CD4-positive, alpha-beta T cell treated with Interferon gamma for 1 hour (primary cell): ENCODE data around the gene MATCAP1.
A peak's percentile ranks its signal among the peaks of the same experiment; 100 is the strongest.

ENCODE experiments used
- DNase-seq: peaks from one replicate; pipeline ENCODE4 v3.0.0-alpha.2; 2020

Gene MATCAP1

DNA sequence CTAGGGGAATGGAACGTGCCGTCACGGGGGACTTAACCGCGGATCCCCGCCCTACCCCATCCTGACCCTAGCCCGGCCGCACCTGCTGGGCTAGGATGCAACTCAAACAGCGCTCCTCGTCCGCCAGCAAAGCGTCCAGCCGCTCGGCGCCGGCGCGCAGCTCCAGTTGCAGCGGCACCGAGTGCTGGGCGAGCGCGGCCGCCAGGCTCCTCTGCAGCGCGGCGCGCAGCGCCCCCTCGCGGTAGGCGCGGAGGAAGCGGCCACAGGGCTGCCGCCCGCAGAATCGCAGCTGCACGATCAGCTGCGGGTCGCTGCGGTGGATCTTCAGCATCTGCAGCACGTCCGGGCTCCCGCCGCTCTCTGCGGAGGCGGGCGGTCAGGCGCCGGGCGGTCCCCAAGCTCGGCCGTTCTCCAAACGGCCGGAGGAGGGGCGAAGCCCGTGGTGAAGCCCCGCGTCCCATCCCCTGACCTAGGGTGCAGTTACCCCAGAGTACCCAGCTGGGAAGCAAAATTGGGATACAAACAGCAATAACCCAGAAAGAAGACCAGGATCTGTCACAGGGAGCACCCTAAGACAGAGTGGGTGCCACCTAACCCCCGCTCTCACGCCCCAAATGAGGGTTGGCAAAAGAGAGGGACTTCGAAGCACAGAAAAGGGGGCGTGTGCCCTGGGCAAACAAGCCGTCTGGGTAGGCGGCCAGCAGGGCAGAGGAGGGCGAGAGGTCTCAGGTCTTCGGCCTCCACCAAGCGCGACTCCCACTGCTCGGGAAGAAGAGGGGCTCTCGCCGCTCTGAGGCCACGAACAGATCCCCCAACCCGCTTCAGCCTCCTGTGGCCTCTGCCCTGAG is 28.2 kb downstream of the MATCAP1 start:
- peak; percentile 72 for DNase-seq

GRCh38 chr16:67154578-67155294 is 29.0 kb downstream of the MATCAP1 start:
- DNase-seq = no peak

DNA sequence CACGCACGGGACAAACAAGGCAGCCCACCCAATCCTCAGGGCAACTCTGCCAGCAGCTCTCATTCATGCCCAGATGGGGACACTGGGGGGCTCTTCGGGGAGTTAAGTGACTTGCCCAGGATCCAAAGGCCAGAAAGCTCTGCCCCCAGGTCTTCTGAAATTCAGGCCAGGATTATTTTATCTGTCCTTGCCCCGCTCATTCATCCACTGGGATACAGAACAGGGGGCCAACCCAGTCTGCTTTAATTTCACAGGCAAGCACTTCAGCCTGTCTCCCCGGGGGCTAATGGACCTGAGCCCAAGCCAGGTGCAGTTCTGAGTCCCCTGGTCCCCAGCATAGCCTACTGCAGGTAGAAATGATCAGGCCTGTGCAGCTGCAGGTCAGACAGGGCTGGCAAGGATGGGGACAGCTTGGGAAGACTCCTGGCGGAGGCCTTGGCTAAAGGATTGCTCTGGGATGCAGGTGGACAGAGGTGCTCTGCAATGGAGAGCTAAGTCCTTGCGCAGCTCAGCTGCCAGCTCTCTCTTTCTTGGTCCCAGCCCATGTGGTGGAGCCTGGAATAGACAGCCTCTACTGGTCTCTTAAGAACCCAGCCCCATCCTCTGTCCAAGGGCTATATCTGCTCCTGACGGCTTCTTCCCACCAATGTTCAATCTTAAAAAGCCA is 32.2 kb downstream of the MATCAP1 start:
- DNase-seq = no peak

DNA sequence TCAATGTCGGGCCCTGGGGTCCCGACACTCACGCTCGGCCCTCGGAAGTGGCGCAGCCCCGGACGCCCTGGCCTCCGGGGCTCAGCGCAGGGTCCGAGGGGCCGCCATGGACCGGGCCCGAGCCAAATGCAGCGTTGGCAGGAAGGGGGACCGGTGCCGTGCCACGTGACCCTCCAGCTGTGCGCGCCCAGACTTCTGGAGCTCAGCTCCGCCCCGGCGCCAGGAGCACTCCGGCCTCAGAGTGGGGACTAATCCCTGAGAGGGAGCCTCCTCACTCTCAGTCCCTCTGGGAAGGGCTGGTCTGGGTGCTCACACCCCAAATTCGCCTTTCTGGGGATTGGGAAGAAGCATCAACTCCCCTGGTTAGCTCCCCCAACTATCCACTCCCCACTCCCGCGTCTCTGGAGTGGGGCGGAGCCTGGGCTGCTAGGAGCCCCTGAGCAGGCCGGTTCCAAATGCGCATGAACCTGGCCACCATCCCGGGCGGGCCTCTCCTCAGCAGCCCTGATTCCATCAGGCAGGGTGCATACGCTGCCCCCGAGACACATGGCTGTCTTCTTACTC is 32.8 kb downstream of the MATCAP1 start, which contains the start of gene B3GNT9:
Gene B3GNT9, minus strand, starts transcription at position 166 of the 564 bp plus-strand sequence. CDS start 513 bp downstream, outside the sequence.
- DNase-seq = no peak

DNA sequence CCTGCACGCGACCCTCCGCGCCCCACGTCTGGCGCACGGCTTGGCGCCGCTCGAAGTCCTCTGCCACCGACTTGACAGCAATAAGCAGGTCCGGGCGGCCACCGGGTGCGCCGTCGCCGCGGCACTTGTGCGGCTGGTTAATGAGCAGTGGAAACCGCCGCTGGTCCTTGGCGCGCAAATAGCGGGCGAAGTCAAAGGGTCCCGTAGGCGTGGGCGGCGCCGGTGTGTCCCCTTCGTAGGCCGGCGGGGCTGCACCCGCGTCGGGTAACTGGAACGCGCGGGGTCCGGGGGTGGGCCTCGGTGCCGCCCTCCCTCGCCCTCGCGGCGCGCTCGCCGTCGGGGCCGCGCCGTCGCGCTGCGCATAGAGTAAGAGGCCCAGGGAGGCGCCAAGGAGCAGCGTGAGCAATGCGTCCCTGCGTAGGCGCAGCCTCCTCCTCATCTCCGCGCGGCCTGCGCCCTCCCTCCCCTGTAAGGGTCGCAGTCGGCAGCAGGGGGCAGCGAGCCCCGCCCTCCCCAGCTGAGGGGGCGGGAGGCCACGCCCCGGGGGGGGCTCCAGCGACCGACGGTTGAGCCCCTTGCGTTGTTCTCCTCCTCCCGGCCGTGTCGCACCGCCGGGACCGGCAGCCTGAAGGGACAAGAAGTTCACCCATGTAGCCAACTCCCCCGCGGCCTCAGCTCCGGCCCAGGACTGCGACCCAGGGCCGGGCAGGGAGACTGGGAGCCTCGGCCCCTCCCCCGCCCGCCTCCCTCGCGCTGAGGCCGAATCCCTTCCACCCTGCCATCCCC is 33.5 kb downstream of the MATCAP1 start:
- peak; percentile 21 for DNase-seq

GRCh38 chr16:67149276-67150046 is 34.3 kb downstream of the MATCAP1 start:
- no peak for DNase-seq

GRCh38 chr16:67148656-67149275 is 35.0 kb downstream of the MATCAP1 start:
- DNase-seq = no peak

DNA sequence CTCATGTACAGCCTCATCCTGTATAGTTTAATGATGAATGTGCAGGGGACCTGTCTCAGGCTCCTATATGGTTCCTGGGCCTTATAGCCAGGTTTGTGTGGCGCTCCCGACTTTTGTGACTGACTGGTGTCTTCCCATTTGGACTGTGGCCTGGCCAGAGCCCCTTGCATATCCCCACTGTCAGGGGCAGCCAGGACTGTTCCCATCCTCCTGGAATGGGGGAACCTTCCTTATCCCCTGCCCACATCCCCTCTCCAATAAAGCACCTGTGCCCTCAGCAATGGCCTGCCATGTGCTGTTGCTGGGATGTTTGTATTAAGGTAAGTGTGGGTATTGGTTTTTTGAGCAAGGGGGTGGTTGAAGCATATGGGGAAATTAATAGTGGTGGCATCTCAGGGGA is 35.5 kb downstream of the MATCAP1 start:
- DNase-seq = no peak

GRCh38 chr16:67147437-67148140 is 36.2 kb downstream of the MATCAP1 start:
- DNase-seq = no peak

- DNase-seq = no peak
Measured at GRCh38 chr16:67146523-67147357, 37.0 kb downstream of the MATCAP1 start.

- DNase-seq = no peak
Measured at GRCh38 chr16:67145746-67146145, 38.0 kb downstream of the MATCAP1 start.

- DNase-seq = no peak
Measured at GRCh38 chr16:67144943-67145342, 38.8 kb downstream of the MATCAP1 start.

- no peak for DNase-seq
Measured at GRCh38 chr16:67142342-67142741, 41.4 kb downstream of the MATCAP1 start.

DNA sequence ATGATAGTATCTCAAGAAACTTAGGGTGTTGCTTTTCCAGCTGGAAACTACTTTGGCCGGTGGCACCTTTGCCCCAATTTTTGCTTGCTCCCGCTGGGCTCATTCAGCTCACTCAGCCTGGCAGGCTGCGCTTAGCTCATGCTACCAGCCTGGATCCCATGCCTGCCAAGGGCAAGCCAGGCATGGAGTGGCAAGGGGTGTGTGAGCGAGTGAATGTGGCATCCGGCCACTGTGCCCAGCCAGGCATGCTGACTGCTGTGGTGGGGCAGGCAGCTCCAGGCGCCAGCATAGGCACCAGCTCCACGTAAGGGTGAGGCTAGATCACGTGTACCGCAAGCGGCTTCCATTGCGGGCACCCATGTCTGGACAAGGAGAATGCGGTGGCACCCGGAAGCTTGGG is 42.4 kb downstream of the MATCAP1 start:
- no peak for DNase-seq

GRCh38 chr16:67137605-67138004 is 46.2 kb downstream of the MATCAP1 start:
- DNase-seq = no peak

DNA sequence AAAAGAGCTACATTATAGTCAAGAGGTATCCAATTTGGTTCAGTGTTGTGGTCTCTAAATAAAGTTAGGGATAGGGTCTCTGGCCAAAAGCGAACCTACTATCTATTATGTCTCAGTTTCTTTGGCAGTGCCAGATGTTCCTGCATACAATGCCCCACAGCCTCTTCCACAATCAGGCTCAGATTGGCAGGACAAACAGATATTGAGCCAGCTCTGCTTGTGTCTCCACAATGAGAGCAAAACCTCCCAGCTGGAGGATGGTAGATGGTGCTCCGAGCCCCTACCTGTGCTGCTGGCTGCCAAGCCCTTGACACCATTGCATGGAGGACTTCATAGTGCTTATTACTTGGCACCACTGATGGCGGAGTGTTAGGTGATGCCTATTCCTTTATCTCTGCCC is 54.3 kb downstream of the MATCAP1 start:
- no peak for DNase-seq

- no peak for DNase-seq
Measured at GRCh38 chr16:67128887-67129286, 54.9 kb downstream of the MATCAP1 start.

GRCh38 chr16:67128417-67128816 is 55.3 kb downstream of the MATCAP1 start:
- DNase-seq = no peak
